Measurements from ENCODE around the gene ZP3.
"Not testable (repeated sequence)": the region's sequence is repeated elsewhere in the genome, so short reads cannot be mapped to it uniquely, and the experiment has no call there.

Gene ZP3

GRCh38 chr7:76423666-76424412 lies 911 bp upstream of the ZP3 start:
- no peak for DNase-seq (ENCODE audit: low spot score)
- TF ChIP-seq CTCF (IDR thresholded peaks at IDR 0.05; ENCODE audit: extremely low read depth, insufficient read depth, missing control alignments): no peak
- in situ Hi-C loops (cut with MboI; ENCODE audit: low pct_unique_long_range_greater_than_20kb, low sequenced_read_pairs, unreplicated experiment): no loop called here

GRCh38 chr7:76425156-76425555 lies 406 bp downstream of the ZP3 start:
- in situ Hi-C loops (cut with MboI; ENCODE audit: low pct_unique_long_range_greater_than_20kb, low sequenced_read_pairs, unreplicated experiment): no loop called here
- TF ChIP-seq CTCF (IDR thresholded peaks at IDR 0.05; ENCODE audit: extremely low read depth, insufficient read depth, missing control alignments): no peak

GRCh38 chr7:76425558-76425957 lies 808 bp downstream of the ZP3 start:
- DNase-seq (ENCODE audit: low spot score); in situ Hi-C loops (cut with MboI; ENCODE audit: low pct_unique_long_range_greater_than_20kb, low sequenced_read_pairs, unreplicated experiment): not testable (repeated sequence)

More at GRCh38 chr7:76425156-76425555, 406 bp downstream of the ZP3 start:
- no peak for DNase-seq (ENCODE audit: low spot score)

GRCh38 chr7:76426246-76426645 lies 1.5 kb downstream of the ZP3 start:
- no peak for TF ChIP-seq CTCF (IDR thresholded peaks at IDR 0.05; ENCODE audit: extremely low read depth, insufficient read depth, missing control alignments)
- in situ Hi-C loops (cut with MboI; ENCODE audit: low pct_unique_long_range_greater_than_20kb, low sequenced_read_pairs, unreplicated experiment): no loop called here
- no peak for DNase-seq (ENCODE audit: low spot score)

- DNase-seq (ENCODE audit: low spot score): no peak
- in situ Hi-C loops (cut with MboI; ENCODE audit: low pct_unique_long_range_greater_than_20kb, low sequenced_read_pairs, unreplicated experiment): no loop called here
- no peak for TF ChIP-seq CTCF (IDR thresholded peaks at IDR 0.05; ENCODE audit: extremely low read depth, insufficient read depth, missing control alignments)
These were observed 2.9 kb downstream of the ZP3 start for GRCh38 chr7:76427635-76428034.

GRCh38 chr7:76428149-76428823 lies 3.5 kb downstream of the ZP3 start:
- DNase-seq (ENCODE audit: low spot score): no peak
- TF ChIP-seq CTCF (IDR thresholded peaks at IDR 0.05; ENCODE audit: extremely low read depth, insufficient read depth, missing control alignments): no peak
- in situ Hi-C loops (cut with MboI; ENCODE audit: low pct_unique_long_range_greater_than_20kb, low sequenced_read_pairs, unreplicated experiment): no loop called here

Data from GM13977 (cell line).